ENCODE data around the gene PACRG. TPM values are rescaled to one million over a fixed set of nuclear protein-coding genes. Genes with fewer than 3 reads are reported as not detected.

The PACRG gene
- total and polyA plus RNA-seq, 8 donors, result 1.8 to 28.6 (median 3.2) TPM; not detected in 2

DNA sequence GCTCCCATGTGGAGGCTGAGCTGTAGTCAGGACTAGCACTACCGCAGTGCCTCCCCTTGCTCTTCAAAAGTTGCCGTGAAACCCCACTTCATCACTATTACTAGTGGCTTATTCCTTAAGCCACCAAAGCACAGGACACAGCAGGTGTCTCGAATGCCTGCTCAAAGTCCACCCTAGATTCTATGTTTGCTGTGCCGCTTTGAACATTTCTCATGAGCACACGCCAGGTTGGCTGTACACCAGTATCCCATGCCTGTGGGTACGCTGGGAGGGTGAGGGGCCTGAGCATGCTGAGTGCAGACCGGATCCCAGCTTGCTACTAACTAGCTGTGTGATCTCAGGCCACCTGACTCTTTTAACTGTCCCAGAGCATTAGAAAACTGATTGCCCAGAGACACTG is 350.9 kb downstream of the PACRG start:
- no peaks in the 10 kb centered on the region for H3K27me3 ChIP-seq
- H3K4me3 ChIP-seq, result no peak overlapping the region
- no peak for DNase-seq
- H3K9me3 ChIP-seq, result no peaks in the 10 kb centered on the region
- TF ChIP-seq POLR2AphosphoS5 (IDR thresholded peaks at IDR 0.05) (no peak), EP300 (IDR thresholded peaks at IDR 0.05) (no peak), POLR2A (IDR thresholded peaks at IDR 0.05) (no peak)
- TF ChIP-seq, protein P1, sequence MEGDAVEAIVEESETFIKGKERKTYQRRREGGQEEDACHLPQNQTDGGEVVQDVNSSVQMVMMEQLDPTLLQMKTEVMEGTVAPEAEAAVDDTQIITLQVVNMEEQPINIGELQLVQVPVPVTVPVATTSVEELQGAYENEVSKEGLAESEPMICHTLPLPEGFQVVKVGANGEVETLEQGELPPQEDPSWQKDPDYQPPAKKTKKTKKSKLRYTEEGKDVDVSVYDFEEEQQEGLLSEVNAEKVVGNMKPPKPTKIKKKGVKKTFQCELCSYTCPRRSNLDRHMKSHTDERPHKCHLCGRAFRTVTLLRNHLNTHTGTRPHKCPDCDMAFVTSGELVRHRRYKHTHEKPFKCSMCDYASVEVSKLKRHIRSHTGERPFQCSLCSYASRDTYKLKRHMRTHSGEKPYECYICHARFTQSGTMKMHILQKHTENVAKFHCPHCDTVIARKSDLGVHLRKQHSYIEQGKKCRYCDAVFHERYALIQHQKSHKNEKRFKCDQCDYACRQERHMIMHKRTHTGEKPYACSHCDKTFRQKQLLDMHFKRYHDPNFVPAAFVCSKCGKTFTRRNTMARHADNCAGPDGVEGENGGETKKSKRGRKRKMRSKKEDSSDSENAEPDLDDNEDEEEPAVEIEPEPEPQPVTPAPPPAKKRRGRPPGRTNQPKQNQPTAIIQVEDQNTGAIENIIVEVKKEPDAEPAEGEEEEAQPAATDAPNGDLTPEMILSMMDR (IDR thresholded peaks at IDR 0.05), result no peak
- no peaks in the 10 kb centered on the region for H3K4me1 ChIP-seq
- WGBS, 5 donors, result 85 to 95% (median 89%) methylated on average over 7 of the region's 7 CpGs
- intact Hi-C loops (cut with DNase I; ENCODE audit: low total_unique reads), result no loop called here
- no peak overlapping the region for H3K27ac ChIP-seq
- no peaks in the 10 kb centered on the region for H3K36me3 ChIP-seq

DNA sequence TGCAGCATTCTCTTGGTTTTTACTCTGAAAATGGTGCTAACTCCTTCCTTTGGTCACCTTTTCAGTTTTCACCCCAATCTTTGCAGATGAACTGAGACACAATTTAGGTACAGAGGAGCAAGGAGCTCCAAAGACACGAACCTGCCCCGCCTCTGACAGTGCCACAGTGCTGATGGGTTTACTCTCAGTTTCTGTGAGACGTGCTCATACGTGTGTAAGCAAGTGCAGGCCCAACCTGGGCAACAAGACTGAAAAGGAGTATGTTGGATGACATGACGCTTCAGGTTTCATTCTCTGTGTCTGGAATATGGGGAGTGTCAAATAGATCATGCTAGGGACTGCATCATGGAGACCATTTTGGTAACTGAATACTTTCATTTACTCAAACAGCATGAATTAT is 352.5 kb downstream of the PACRG start:
- Histone ChIP-seq H3K36me3 (no peaks in the 10 kb centered on the region), H3K27me3 (no peaks in the 10 kb centered on the region), H3K4me1 (no peaks in the 10 kb centered on the region), H3K9me3 (no peaks in the 10 kb centered on the region), H3K4me3 (no peak overlapping the region), H3K27ac (no peak overlapping the region)
- TF ChIP-seq EP300 (IDR thresholded peaks at IDR 0.05), result no peak
- TF ChIP-seq POLR2A (IDR thresholded peaks at IDR 0.05), result no peak
- TF ChIP-seq, protein P1 (IDR thresholded peaks at IDR 0.05), result no peak
- TF ChIP-seq POLR2AphosphoS5 (IDR thresholded peaks at IDR 0.05), result no peak
- intact Hi-C loops (cut with DNase I; ENCODE audit: low total_unique reads), result no loop called here
- no peak for DNase-seq
- WGBS, 5 donors, result 74 to 90% (median 86%) methylated on average over 5 of the region's 5 CpGs

DNA sequence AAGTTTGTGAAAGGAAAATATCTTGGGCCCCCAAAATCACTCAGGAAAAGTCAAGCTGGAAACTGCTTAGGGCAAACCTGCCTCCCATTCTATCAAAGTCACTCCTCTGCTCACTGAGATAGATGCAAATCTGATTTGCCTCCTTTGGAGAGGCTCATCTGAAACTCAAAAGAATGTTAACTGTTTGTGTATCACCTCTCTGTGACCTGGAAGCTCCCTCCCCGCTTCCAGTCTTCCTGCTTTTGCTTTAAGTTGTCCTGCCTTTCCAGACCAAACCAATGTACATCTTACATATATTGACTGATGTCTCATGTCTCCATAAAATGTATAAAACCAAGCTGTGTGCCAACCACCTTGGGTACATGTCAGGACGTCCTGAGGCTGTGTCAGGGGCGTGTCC is 355.4 kb downstream of the PACRG start:
- Histone ChIP-seq H3K4me3 (no peak overlapping the region), H3K27ac (no peak overlapping the region), H3K4me1 (no peaks in the 10 kb centered on the region), H3K27me3 (no peaks in the 10 kb centered on the region), H3K9me3 (no peaks in the 10 kb centered on the region), H3K36me3 (no peaks in the 10 kb centered on the region)
- intact Hi-C loops (cut with DNase I; ENCODE audit: low total_unique reads), result no loop called here
- TF ChIP-seq EP300 (IDR thresholded peaks at IDR 0.05) (no peak), POLR2A (IDR thresholded peaks at IDR 0.05) (no peak), POLR2AphosphoS5 (IDR thresholded peaks at IDR 0.05) (no peak)
- TF ChIP-seq, protein P1 (IDR thresholded peaks at IDR 0.05), result no peak
- WGBS, 5 donors, result 49 to 64% (median 61%) methylated on average over 3 of the region's 3 CpGs
- DNase-seq, result no peak

DNA sequence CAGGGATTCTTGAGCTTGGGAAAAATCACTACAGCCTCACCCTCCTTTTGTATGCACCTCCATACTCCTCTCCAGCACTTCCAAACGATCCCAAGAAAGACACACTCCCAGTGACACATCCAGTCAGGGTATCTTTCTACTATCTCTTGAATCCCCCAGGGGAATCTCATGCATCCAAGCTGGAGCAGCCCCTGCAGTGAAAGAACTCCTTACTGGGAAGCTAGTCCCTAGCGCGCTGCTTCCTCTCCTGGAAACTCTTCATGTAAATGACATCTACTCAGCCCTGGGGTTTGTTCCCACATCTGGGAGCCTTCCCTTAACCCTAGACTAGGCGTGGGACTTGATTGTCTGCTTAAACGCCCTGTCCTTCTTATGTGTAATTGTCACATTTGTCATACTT is 357.7 kb downstream of the PACRG start:
- 69 to 71% (median 70%) methylated on average over 5 of the region's 5 CpGs for WGBS, 5 donors
- Histone ChIP-seq H3K9me3 (no peaks in the 10 kb centered on the region), H3K27me3 (no peaks in the 10 kb centered on the region), H3K27ac (no peak overlapping the region), H3K4me3 (no peak overlapping the region), H3K4me1 (no peaks in the 10 kb centered on the region), H3K36me3 (no peaks in the 10 kb centered on the region)
- no peak for DNase-seq
- no peak for TF ChIP-seq POLR2A (IDR thresholded peaks at IDR 0.05)
- TF ChIP-seq EP300 (IDR thresholded peaks at IDR 0.05), result no peak
- TF ChIP-seq, protein P1 (IDR thresholded peaks at IDR 0.05), result no peak
- no peak for TF ChIP-seq POLR2AphosphoS5 (IDR thresholded peaks at IDR 0.05)
- intact Hi-C loops (cut with DNase I; ENCODE audit: low total_unique reads), result no loop called here

Data from stomach (tissue), 9 donors.